DMS153 treated with DMSO at 0.1 percent for 48 hours (cell line): ENCODE data around the gene LSM2.

Experiments used
- DNase-seq: peaks from one replicate; lab custom pipeline; 2025; ENCODE audit not compliant: unreplicated experiment; lab: John Stamatoyannopoulos, UW

LSM2 gene

GRCh38 chr6:31752739-31753319 is 53.9 kb downstream of the LSM2 start:
- DNase-seq, result no peak

- no peak for DNase-seq
These were observed 56.2 kb downstream of the LSM2 start for GRCh38 chr6:31750411-31751022.

- DNase-seq, result no peak
These were observed 57.3 kb downstream of the LSM2 start for GRCh38 chr6:31749301-31750036.
